HG03108 (cell line): ENCODE measurements around the gene GRIK4.
A peak's percentile ranks its signal among the peaks of the same experiment; 100 is the strongest.
"Not testable (repeated sequence)": the region's sequence is repeated elsewhere in the genome, so short reads cannot be mapped to it uniquely, and the experiment has no call there.

ENCODE experiments used
- ATAC-seq: cut with Tn5 transposase; IDR thresholded peaks from one replicate; pipeline ENCODE4 v1.9.1; 2021; ENCODE audit warnings: moderate library complexity; ENCODE audit not compliant: unreplicated experiment

The GRIK4 gene

GRCh38 chr11:121023848-121024751 is 512.6 kb downstream of the GRIK4 start, which contains the start of gene TBCEL:
TBCEL (plus strand) TSS chr11:121024102; CDS start chr11:121045691, 21,589 bp downstream.
- ATAC-seq: peak; percentile 97

GRCh38 chr11:121024989-121025388 is 513.4 kb downstream of the GRIK4 start:
- no peak for ATAC-seq

- no peak for ATAC-seq
Measured at GRCh38 chr11:121029153-121029552, 517.6 kb downstream of the GRIK4 start.

GRCh38 chr11:121029813-121030445 is 518.4 kb downstream of the GRIK4 start:
- ATAC-seq: no peak

- ATAC-seq: no peak
Measured at GRCh38 chr11:121031167-121031566, 519.6 kb downstream of the GRIK4 start.

- not testable (repeated sequence) for ATAC-seq
Measured at GRCh38 chr11:121031648-121032047, 520.1 kb downstream of the GRIK4 start.

GRCh38 chr11:121032546-121032945 is 521.0 kb downstream of the GRIK4 start:
- no peak for ATAC-seq

- ATAC-seq: no peak
Measured at GRCh38 chr11:121033635-121034034, 522.1 kb downstream of the GRIK4 start.

- ATAC-seq: no peak
Measured at GRCh38 chr11:121035169-121035755, 523.7 kb downstream of the GRIK4 start.

- ATAC-seq: no peak
Measured at GRCh38 chr11:121035780-121036179, 524.2 kb downstream of the GRIK4 start.

- ATAC-seq: no peak
Measured at GRCh38 chr11:121037016-121037415, 525.5 kb downstream of the GRIK4 start.
